Brain microvascular endothelial cell (primary cell): Measurements from ENCODE around the gene CERS5.

Source experiments
- DNase-seq: peaks from one replicate; pipeline ENCODE4 v3.0.0-alpha.2; 2020
- H3K27ac ChIP-seq: fragments of 250-450 bp; sonication (Bioruptor Pico); 2 replicates; pipeline ENCODE4 v1.5.1; 2020; ENCODE audit warnings: mild to moderate bottlenecking, moderate library complexity
- H3K27me3 ChIP-seq: fragments of 250-450 bp; sonication (Bioruptor Pico); replicated peaks from 2 replicates; pipeline ENCODE4 v1.5.1; 2020; ENCODE audit warnings: mild to moderate bottlenecking
- H3K36me3 ChIP-seq: fragments of 250-450 bp; sonication (Bioruptor Pico); replicated peaks from 2 replicates; pipeline ENCODE4 v1.5.1; 2020; ENCODE audit warnings: mild to moderate bottlenecking
- H3K4me3 ChIP-seq: 2 replicates; pipeline ENCODE4 v1.5.1; 2011; ENCODE audit warnings: low read depth, mild to moderate bottlenecking, control low read depth, low read length, moderate library complexity
- CTCF ChIP-seq: IDR thresholded peaks from 2 replicates; pipeline ENCODE4 v1.5.1; 2011; ENCODE audit warnings: low read depth, mild to moderate bottlenecking, moderate library complexity, low read length, control low read depth, inconsistent platforms; ENCODE audit errors: missing control alignments
- in situ Hi-C: cut with HindIII; loops from 2 replicates; pipeline ENCODE4 v1.10.0; 2017; ENCODE audit warnings: low sequenced_read_pairs, low pct_ligation_motif_present

Gene CERS5

GRCh38 chr12:50129290-50129689 is 37.9 kb downstream of the CERS5 start:
- TF ChIP-seq CTCF, result no peak
- Histone ChIP-seq H3K4me3 (no peak overlapping the region), H3K27ac (no peak overlapping the region), H3K36me3 (peaks cover 48% of the 10 kb centered on the region), H3K27me3 (no peaks in the 10 kb centered on the region)
- no peak for DNase-seq
- in situ Hi-C loops, result no loop called here

- H3K27ac ChIP-seq, result no peak overlapping the region
- peaks cover 39% of the 10 kb centered on the region for H3K36me3 ChIP-seq
- no peaks in the 10 kb centered on the region for H3K27me3 ChIP-seq
- no peak for TF ChIP-seq CTCF
- in situ Hi-C loops, result no loop called here
- no peak overlapping the region for H3K4me3 ChIP-seq
- DNase-seq, result no peak
Measured at GRCh38 chr12:50127546-50127945, 39.6 kb downstream of the CERS5 start.

- Histone ChIP-seq H3K4me3 (no peak overlapping the region), H3K27ac (no peak overlapping the region), H3K27me3 (no peaks in the 10 kb centered on the region), H3K36me3 (peaks cover 27% of the 10 kb centered on the region)
- DNase-seq, result no peak
- in situ Hi-C loops, result no loop called here
- TF ChIP-seq CTCF, result no peak
Measured at GRCh38 chr12:50123203-50123602, 44.0 kb downstream of the CERS5 start.

GRCh38 chr12:50121641-50122040 is 45.5 kb downstream of the CERS5 start:
- DNase-seq, result no peak
- H3K27me3 ChIP-seq, result no peaks in the 10 kb centered on the region
- no peak overlapping the region for H3K27ac ChIP-seq
- in situ Hi-C loops, result no loop called here
- H3K4me3 ChIP-seq, result no peak overlapping the region
- no peak for TF ChIP-seq CTCF
- peaks cover 23% of the 10 kb centered on the region for H3K36me3 ChIP-seq

- Histone ChIP-seq H3K27me3 (no peaks in the 10 kb centered on the region), H3K27ac (no peak overlapping the region), H3K36me3 (peaks cover 24% of the 10 kb centered on the region), H3K4me3 (no peak overlapping the region)
- in situ Hi-C loops, result no loop called here
- no peak for TF ChIP-seq CTCF
- DNase-seq, result no peak
Measured at GRCh38 chr12:50120953-50121352, 46.2 kb downstream of the CERS5 start.

GRCh38 chr12:50120521-50120920 is 46.6 kb downstream of the CERS5 start:
- DNase-seq, result no peak
- Histone ChIP-seq H3K27ac (no peak overlapping the region), H3K36me3 (peaks cover 24% of the 10 kb centered on the region), H3K27me3 (no peaks in the 10 kb centered on the region), H3K4me3 (no peak overlapping the region)
- in situ Hi-C loops, result no loop called here
- no peak for TF ChIP-seq CTCF
